GM06990 (cell line): ENCODE measurements around the gene GALNT14.

Source experiments
- DNase-seq: peaks from one replicate; pipeline ENCODE4 v3.0.0-alpha.2; 2011; ENCODE audit not compliant: insufficient read length; ENCODE audit errors: extremely low read depth
- H3K27me3 ChIP-seq: replicated peaks from 2 replicates; pipeline ENCODE4 v1.6.0; 2011; ENCODE audit warnings: low read length; ENCODE audit not compliant: control insufficient read depth, insufficient read depth
- H3K36me3 ChIP-seq: 2 replicates; pipeline ENCODE4 v1.5.1; 2011; ENCODE audit warnings: low read length; ENCODE audit not compliant: control insufficient read depth, insufficient read depth
- H3K4me3 ChIP-seq: replicated peaks from 2 replicates; pipeline ENCODE4 v1.5.1; 2011; ENCODE audit warnings: low read depth, mild to moderate bottlenecking, control low read depth, low read length
- CTCF ChIP-seq: IDR thresholded peaks from 2 replicates; pipeline ENCODE4 v1.5.1; 2011; ENCODE audit warnings: low read length, control low read depth, mild to moderate bottlenecking, inconsistent platforms; ENCODE audit not compliant: insufficient read depth, poor library complexity, severe bottlenecking

Gene GALNT14

GRCh38 chr2:30935795-30936194 is 202.4 kb downstream of the GALNT14 start:
- no peak for TF ChIP-seq CTCF
- no peaks in the 10 kb centered on the region for H3K36me3 ChIP-seq
- DNase-seq: no peak
- H3K4me3 ChIP-seq: no peak overlapping the region
- no peaks in the 10 kb centered on the region; the same call in 1 of the 2 replicates for H3K27me3 ChIP-seq

- no peak for TF ChIP-seq CTCF
- Histone ChIP-seq H3K36me3 (no peaks in the 10 kb centered on the region), H3K4me3 (no peak overlapping the region), H3K27me3 (no peaks in the 10 kb centered on the region; the same call in 1 of the 2 replicates)
- DNase-seq: no peak
Observed at GRCh38 chr2:30934066-30934465, 204.2 kb downstream of the GALNT14 start.

- Histone ChIP-seq H3K27me3 (no peaks in the 10 kb centered on the region; the same call in 1 of the 2 replicates), H3K36me3 (no peaks in the 10 kb centered on the region), H3K4me3 (no peak overlapping the region)
- no peak for TF ChIP-seq CTCF
- no peak for DNase-seq
Observed at GRCh38 chr2:30933496-30933895, 204.7 kb downstream of the GALNT14 start.

- Histone ChIP-seq H3K36me3 (no peaks in the 10 kb centered on the region), H3K4me3 (no peak overlapping the region), H3K27me3 (no peaks in the 10 kb centered on the region; the same call in 1 of the 2 replicates)
- no peak for DNase-seq
- TF ChIP-seq CTCF: no peak
Observed at GRCh38 chr2:30932870-30933269, 205.4 kb downstream of the GALNT14 start.

- TF ChIP-seq CTCF: no peak
- DNase-seq: no peak
Observed at GRCh38 chr2:30931841-30932407, 206.3 kb downstream of the GALNT14 start.

GRCh38 chr2:30930716-30931115 is 207.5 kb downstream of the GALNT14 start:
- no peak for DNase-seq
- no peaks in the 10 kb centered on the region for H3K36me3 ChIP-seq
- no peak overlapping the region for H3K4me3 ChIP-seq
- no peak for TF ChIP-seq CTCF
- no peaks in the 10 kb centered on the region; the same call in 1 of the 2 replicates for H3K27me3 ChIP-seq

More at GRCh38 chr2:30931841-30932407, 206.3 kb downstream of the GALNT14 start:
- Histone ChIP-seq H3K4me3 (no peak overlapping the region), H3K36me3 (no peaks in the 10 kb centered on the region), H3K27me3 (no peaks in the 10 kb centered on the region; the same call in 1 of the 2 replicates)
